HG03064 (cell line): ENCODE measurements around the gene CLN3.
"Not testable (repeated sequence)": the region's sequence is repeated elsewhere in the genome, so short reads cannot be mapped to it uniquely, and the experiment has no call there.

Source experiments
- ATAC-seq: cut with Tn5 transposase; IDR thresholded peaks from one replicate; pipeline ENCODE4 v1.9.1; 2021; ENCODE audit warnings: low read depth; ENCODE audit not compliant: unreplicated experiment

Gene CLN3

GRCh38 chr16:28491970-28492474 is at the start of gene CLN3:
Gene CLN3, minus strand, starts transcription at chr16:28492074. Its CDS starts 315 bp downstream, at chr16:28491759.
- ATAC-seq = peak; percentile 57

- no peak for ATAC-seq
These were observed 48.5 kb upstream of the CLN3 start for GRCh38 chr16:28540346-28540745.

GRCh38 chr16:28538733-28539596 is 47.1 kb upstream of the CLN3 start, which contains the start of gene NUPR1:
Gene NUPR1, minus strand, starts transcription at chr16:28538974. Its CDS starts 67 bp downstream, at chr16:28538907.
- no peak for ATAC-seq

- ATAC-seq = no peak
These were observed 46.3 kb upstream of the CLN3 start for GRCh38 chr16:28537964-28538732.

GRCh38 chr16:28537076-28537475 is 45.2 kb upstream of the CLN3 start:
- ATAC-seq = no peak

- ATAC-seq = no peak
These were observed 42.9 kb upstream of the CLN3 start for GRCh38 chr16:28534542-28535373.

- no peak for ATAC-seq
These were observed 41.2 kb upstream of the CLN3 start for GRCh38 chr16:28532940-28533647.

GRCh38 chr16:28531777-28532744 is 40.2 kb upstream of the CLN3 start:
- ATAC-seq = no peak

GRCh38 chr16:28529124-28529523 is 37.2 kb upstream of the CLN3 start:
- ATAC-seq = no peak

- no peak for ATAC-seq
These were observed 36.6 kb upstream of the CLN3 start for GRCh38 chr16:28528463-28528867.

GRCh38 chr16:28527985-28528384 is 36.1 kb upstream of the CLN3 start:
- ATAC-seq = no peak

- ATAC-seq = not testable (repeated sequence)
These were observed 35.4 kb upstream of the CLN3 start for GRCh38 chr16:28527100-28527785.

- ATAC-seq = no peak
These were observed 34.6 kb upstream of the CLN3 start for GRCh38 chr16:28526201-28527099.

- ATAC-seq = no peak
These were observed 32.9 kb upstream of the CLN3 start for GRCh38 chr16:28524681-28525171.

- no peak for ATAC-seq
These were observed 30.9 kb upstream of the CLN3 start for GRCh38 chr16:28522792-28523191.

- no peak for ATAC-seq
These were observed 29.6 kb upstream of the CLN3 start for GRCh38 chr16:28521436-28521835.

GRCh38 chr16:28520672-28521071 is 28.8 kb upstream of the CLN3 start:
- ATAC-seq = no peak
